Activated CD4-positive, alpha-beta memory T cell treated with anti-CD3 and anti-CD28 coated beads, Interleukin-2, amount 10 ng/mL, durations not matched to agents 7 days and 5 days (primary cell): ENCODE data around the gene CALN1. TPM values are rescaled to one million over a fixed set of nuclear protein-coding genes. Genes with fewer than 3 reads are reported as not detected.
"Not testable (repeated sequence)": the region's sequence is repeated elsewhere in the genome, so short reads cannot be mapped to it uniquely, and the experiment has no call there.

ENCODE experiments used
- CTCF ChIA-PET: fragments of 350-600 bp; sonication (Branson Sonifier 250); formaldehyde crosslinking; loops from one replicate; lab custom pipeline; 2021; ENCODE audit warnings: antibody characterized with exemption, inconsistent platforms; lab: Charles Lee
- POLR2A ChIA-PET: fragments of 350-600 bp; sonication (Branson Sonifier 250); formaldehyde crosslinking; loops from one replicate; lab custom pipeline; 2021; ENCODE audit warnings: antibody characterized with exemption; lab: Charles Lee
- DNase-seq: peaks from one replicate; pipeline ENCODE4 v3.0.0-alpha.2; 2020
- H3K27ac Mint-ChIP-seq: one replicate; pipeline ENCODE4 v1.8.0; 2021; ENCODE audit warnings: mild to moderate bottlenecking, mixed read lengths
- H3K27me3 Mint-ChIP-seq: one replicate; pipeline ENCODE4 v1.8.0; 2021; ENCODE audit warnings: mixed read lengths
- H3K36me3 Mint-ChIP-seq: one replicate; pipeline ENCODE4 v1.8.0; 2021; ENCODE audit warnings: low read depth, mixed read lengths
- H3K4me1 Mint-ChIP-seq: one replicate; pipeline ENCODE4 v1.8.0; 2021; ENCODE audit warnings: mixed read lengths
- H3K4me3 Mint-ChIP-seq: one replicate; pipeline ENCODE4 v1.8.0; 2021; ENCODE audit warnings: mild to moderate bottlenecking, mixed read lengths
- H3K9me3 Mint-ChIP-seq: one replicate; pipeline ENCODE4 v1.8.0; 2021; ENCODE audit warnings: mixed read lengths
- total RNA-seq, 2 experiments: library from RNA; stranded (reverse); gene quantifications; one replicate each; pipeline ENCODE4 v1.2.3, GENCODE V29; 2021

The CALN1 gene
- total RNA-seq, 2 experiments from 2014 or later: not detected

DNA sequence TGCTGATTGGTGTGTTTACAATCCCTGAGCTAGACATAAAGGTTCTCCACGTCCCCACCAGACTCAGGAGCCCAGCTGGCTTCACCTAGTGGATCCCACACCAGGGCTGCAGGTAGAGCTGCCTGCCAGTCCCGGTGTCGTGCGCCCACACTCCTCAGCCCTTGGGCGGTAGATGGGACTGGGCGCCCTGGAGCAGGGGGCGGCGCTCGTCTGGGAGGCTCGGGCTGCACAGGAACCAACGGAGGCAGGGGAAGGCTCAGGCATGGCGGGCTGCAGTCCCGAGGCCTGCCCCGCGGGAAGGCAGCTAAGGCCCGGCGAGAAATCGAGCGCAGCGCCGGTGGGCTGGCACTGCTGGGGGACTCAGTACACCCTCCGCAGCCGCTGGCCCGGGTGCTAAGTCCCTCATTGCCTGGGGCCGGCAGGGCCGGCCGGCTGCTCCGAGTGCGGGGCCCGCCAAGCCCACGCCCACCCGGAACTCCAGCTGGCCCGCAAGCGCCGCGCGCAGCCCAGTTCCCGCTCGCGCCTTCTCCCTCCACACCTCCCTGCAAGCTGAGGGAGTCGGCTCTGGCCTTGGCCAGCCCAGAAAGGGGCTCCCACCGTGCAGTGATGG lies 674.1 kb downstream of the CALN1 start:
- H3K27ac Mint-ChIP-seq, CTCF ChIA-PET, H3K36me3 Mint-ChIP-seq, H3K9me3 Mint-ChIP-seq, H3K4me3 Mint-ChIP-seq, H3K4me1 Mint-ChIP-seq, H3K27me3 Mint-ChIP-seq, POLR2A ChIA-PET, DNase-seq: not testable (repeated sequence)

DNA sequence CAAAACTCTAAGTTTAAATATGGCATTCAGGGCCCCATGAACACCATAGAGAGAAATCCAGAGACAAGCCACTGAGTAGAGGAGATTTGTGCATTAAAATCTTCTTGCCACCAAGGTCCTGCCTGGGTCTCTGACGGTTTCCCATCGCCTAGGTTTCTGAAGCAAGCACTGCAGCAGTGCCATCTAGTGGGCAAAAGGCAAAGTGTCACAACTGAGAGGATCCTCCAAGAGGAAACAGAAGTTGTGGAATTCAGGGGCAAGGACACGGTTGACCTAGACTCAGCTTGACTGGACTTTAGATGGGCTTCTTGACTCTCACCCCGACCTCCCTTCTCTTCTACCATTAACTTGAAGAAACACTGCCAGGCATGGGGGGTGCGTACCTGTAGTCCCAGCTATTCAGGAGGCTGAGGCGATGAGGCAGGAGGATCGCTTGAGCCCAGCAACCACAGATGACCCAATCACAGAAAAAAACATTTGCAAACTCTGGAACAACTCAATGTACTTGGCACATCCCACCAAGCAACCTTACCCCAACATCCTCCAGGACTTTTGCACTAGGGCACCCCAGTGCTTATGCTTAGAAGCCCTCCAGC lies 676.1 kb downstream of the CALN1 start:
- peak; percentile 41 for DNase-seq
- CTCF ChIA-PET: interaction anchor here (0.6 to 1.4 kb wide), 6 partner anchors 42 to 907 kb away, joined by 3 to 6 read pairs (median 3); no protein-coding TSS in a partner anchor
- Mint-ChIP-seq H3K4me1 (no peaks in the 10 kb centered on the region), H3K27me3 (no peaks in the 10 kb centered on the region), H3K27ac (no peak overlapping the region), H3K9me3 (no peaks in the 10 kb centered on the region), H3K4me3 (no peak overlapping the region), H3K36me3 (no peaks in the 10 kb centered on the region)
- POLR2A ChIA-PET: no interaction called here

DNA sequence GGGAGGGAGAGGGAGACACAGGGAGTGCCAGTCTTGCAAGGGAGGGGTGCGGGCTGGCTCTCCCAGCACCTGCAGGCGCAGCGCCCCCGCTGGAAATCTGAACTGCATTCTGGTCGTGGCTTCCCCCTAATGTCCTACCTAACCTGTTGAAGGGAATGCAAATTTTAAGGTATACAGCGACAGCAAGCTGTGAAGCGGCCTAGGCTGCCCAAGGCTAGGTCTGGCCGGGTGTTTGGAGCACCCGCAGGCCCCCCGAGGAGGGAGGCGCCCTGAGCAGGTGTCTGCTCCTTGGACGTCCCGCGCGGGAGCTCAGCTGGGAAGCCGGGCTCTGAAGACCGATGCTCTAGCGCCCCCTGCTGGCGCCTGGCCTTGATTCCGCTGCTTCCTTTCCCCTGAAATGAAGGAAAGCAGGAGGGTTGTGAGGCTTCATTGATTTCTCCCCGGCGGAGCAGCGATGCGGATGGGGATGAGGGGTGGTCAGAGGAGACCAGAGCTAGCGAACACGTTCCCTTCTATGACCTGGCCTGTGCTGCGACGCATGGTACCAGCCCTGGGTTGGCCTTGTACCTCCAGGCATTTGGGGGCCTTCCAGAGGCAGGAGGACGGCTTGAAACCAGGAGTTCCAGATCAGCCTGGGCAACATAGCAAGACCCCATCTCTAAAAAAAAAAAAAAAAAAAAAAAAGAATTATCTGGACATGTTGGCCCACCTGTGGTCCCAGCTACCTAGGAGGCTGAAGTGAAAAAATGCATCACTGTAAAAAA lies 678.8 kb downstream of the CALN1 start:
- POLR2A ChIA-PET: no interaction called here
- no peaks in the 10 kb centered on the region for H3K36me3 Mint-ChIP-seq
- no peaks in the 10 kb centered on the region for H3K9me3 Mint-ChIP-seq
- peak; percentile 59 for DNase-seq
- no peaks in the 10 kb centered on the region for H3K4me1 Mint-ChIP-seq
- H3K27ac Mint-ChIP-seq: no peak overlapping the region
- H3K27me3 Mint-ChIP-seq: no peaks in the 10 kb centered on the region
- no peak overlapping the region for H3K4me3 Mint-ChIP-seq
- CTCF ChIA-PET: interaction anchor here (0.6 to 1.8 kb wide), 9 partner anchors 66 to 1017 kb away, joined by 3 to 14 read pairs (median 3); no protein-coding TSS in a partner anchor

GRCh38 chr7:71731740-71732139 lies 680.4 kb downstream of the CALN1 start:
- peaks cover 2% of the 10 kb centered on the region for H3K9me3 Mint-ChIP-seq
- no peak for DNase-seq
- ChIA-PET CTCF (interaction anchor here (1.2 to 1.5 kb wide), 2 partner anchors 11 to 903 kb away, joined by 4 read pairs; no protein-coding TSS in a partner anchor), POLR2A (no interaction called here)
- no peaks in the 10 kb centered on the region for H3K36me3 Mint-ChIP-seq
- H3K4me1 Mint-ChIP-seq: no peaks in the 10 kb centered on the region
- no peak overlapping the region for H3K4me3 Mint-ChIP-seq
- no peaks in the 10 kb centered on the region for H3K27me3 Mint-ChIP-seq
- H3K27ac Mint-ChIP-seq: no peak overlapping the region
